ENCODE measurements around the gene STARD13. TPM values are rescaled to one million over a fixed set of nuclear protein-coding genes. Genes with fewer than 3 reads are reported as not detected.

The STARD13 gene
- total and polyA plus RNA-seq, 2 donors from 2014 or later, result 5.1 to 37.2 TPM

GRCh38 chr13:33283195-33283911, 2.2 kb downstream of the STARD13 start:
- Histone ChIP-seq H3K27me3 (ENCODE audit: control insufficient read depth, insufficient read depth, low read length) (no peaks in the 10 kb centered on the region), H3K9ac (ENCODE audit: low read length in 3 of 3) (no peak overlapping the region), H3K4me3 (ENCODE audit: low read length in 3 of 3) (peak overlapping the region in 2 of 3 donors; percentile 85 to 99), H3K27ac (ENCODE audit: low read depth in 2 of 2, low read length in 2 of 2) (no peak overlapping the region), H3K36me3 (ENCODE audit: control insufficient read depth in 2 of 3, insufficient read depth in 3 of 3, low read length in 3 of 3) (no peaks in the 10 kb centered on the region), H3K4me1 (ENCODE audit: control insufficient read depth in 2 of 3, insufficient read depth in 2 of 3, low read depth in 1 of 3, low read length in 3 of 3) (peaks cover 4 to 41% (median 4%) of the 10 kb centered on the region in 3 donors), H3K9me3 (ENCODE audit: control insufficient read depth in 2 of 3, insufficient read depth in 1 of 3, low read length in 3 of 3) (no peaks in the 10 kb centered on the region)
- FAIRE-seq, result no peak
- no peak for TF ChIP-seq CTCF (IDR thresholded peaks at IDR 0.05; ENCODE audit: borderline replicate concordance, extremely low read depth, insufficient read depth)
- DNase-seq, result peak in 2 of 5 donors; percentile 45 to 54
- intact Hi-C loops (cut with DNase I), result no loop called here

GRCh38 chr13:33281951-33282595, 3.5 kb downstream of the STARD13 start:
- TF ChIP-seq CTCF (IDR thresholded peaks at IDR 0.05; ENCODE audit: borderline replicate concordance, extremely low read depth, insufficient read depth), result no peak
- H3K9me3 ChIP-seq (ENCODE audit: control insufficient read depth in 2 of 3, insufficient read depth in 1 of 3, low read length in 3 of 3), result no peaks in the 10 kb centered on the region
- H3K36me3 ChIP-seq (ENCODE audit: control insufficient read depth in 2 of 3, insufficient read depth in 3 of 3, low read length in 3 of 3), result no peaks in the 10 kb centered on the region
- no peak for FAIRE-seq
- no peak overlapping the region for H3K9ac ChIP-seq (ENCODE audit: low read length in 3 of 3)
- DNase-seq, result no peak
- intact Hi-C loops (cut with DNase I), result no loop called here
- no peak overlapping the region for H3K4me3 ChIP-seq (ENCODE audit: low read length in 3 of 3)
- H3K27ac ChIP-seq (ENCODE audit: low read depth in 2 of 2, low read length in 2 of 2), result no peak overlapping the region
- H3K4me1 ChIP-seq (ENCODE audit: control insufficient read depth in 2 of 3, insufficient read depth in 2 of 3, low read depth in 1 of 3, low read length in 3 of 3), result peaks cover 4 to 49% (median 7%) of the 10 kb centered on the region in 3 donors
- H3K27me3 ChIP-seq (ENCODE audit: control insufficient read depth, insufficient read depth, low read length), result no peaks in the 10 kb centered on the region

- FAIRE-seq (no peak), DNase-seq (no peak)
- Histone ChIP-seq H3K9me3 (ENCODE audit: control insufficient read depth in 2 of 3, insufficient read depth in 1 of 3, low read length in 3 of 3) (no peaks in the 10 kb centered on the region), H3K4me3 (ENCODE audit: low read length in 3 of 3) (no peak overlapping the region), H3K9ac (ENCODE audit: low read length in 3 of 3) (no peak overlapping the region), H3K27me3 (ENCODE audit: control insufficient read depth, insufficient read depth, low read length) (no peaks in the 10 kb centered on the region), H3K27ac (ENCODE audit: low read depth in 2 of 2, low read length in 2 of 2) (no peak overlapping the region), H3K36me3 (ENCODE audit: control insufficient read depth in 2 of 3, insufficient read depth in 3 of 3, low read length in 3 of 3) (peaks cover 0 to 2% (median 0%) of the 10 kb centered on the region in 3 donors), H3K4me1 (ENCODE audit: control insufficient read depth in 2 of 3, insufficient read depth in 2 of 3, low read depth in 1 of 3, low read length in 3 of 3) (peaks cover under 1 to 54% (median 11%) of the 10 kb centered on the region in 3 donors)
- TF ChIP-seq CTCF (IDR thresholded peaks at IDR 0.05; ENCODE audit: borderline replicate concordance, extremely low read depth, insufficient read depth), result no peak
- intact Hi-C loops (cut with DNase I), result no loop called here
These were observed 4.6 kb downstream of the STARD13 start for GRCh38 chr13:33280923-33281322.
